HG03135 (cell line): Measurements from ENCODE around the gene ARHGAP22.

Experiments
- ATAC-seq: cut with Tn5 transposase; IDR thresholded peaks from one replicate; pipeline ENCODE4 v1.9.1; 2021; ENCODE audit warnings: mild to moderate bottlenecking, moderate library complexity; ENCODE audit not compliant: unreplicated experiment

Gene ARHGAP22

GRCh38 chr10:48485711-48486110 is 119.2 kb downstream of the ARHGAP22 start:
- no peak for ATAC-seq

DNA sequence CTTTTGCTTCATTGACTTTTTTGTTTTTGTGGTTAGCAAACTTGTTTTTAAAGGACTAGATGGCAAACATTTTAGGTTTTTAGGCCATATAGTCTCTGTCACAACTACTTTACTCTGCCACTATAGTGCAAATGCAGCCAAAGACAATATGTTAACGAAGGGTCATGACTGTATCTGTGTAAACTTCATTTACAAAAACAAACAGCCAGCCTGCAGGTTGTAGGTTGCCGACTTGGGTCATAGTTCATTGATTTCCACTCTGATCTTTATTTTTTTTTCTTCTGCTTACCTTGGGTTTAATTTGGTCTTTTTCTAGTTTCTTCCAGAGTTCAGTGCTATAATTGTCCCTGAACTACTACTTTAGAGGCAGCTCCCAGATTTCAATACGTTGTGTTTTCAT is 120.0 kb downstream of the ARHGAP22 start:
- no peak for ATAC-seq

GRCh38 chr10:48482207-48482606 is 122.7 kb downstream of the ARHGAP22 start:
- no peak for ATAC-seq

GRCh38 chr10:48481385-48481784 is 123.5 kb downstream of the ARHGAP22 start:
- ATAC-seq = no peak

GRCh38 chr10:48480397-48481374 is 124.2 kb downstream of the ARHGAP22 start:
- ATAC-seq = no peak

GRCh38 chr10:48478980-48479811 is 125.7 kb downstream of the ARHGAP22 start:
- ATAC-seq = no peak

GRCh38 chr10:48478469-48478868 is 126.4 kb downstream of the ARHGAP22 start:
- no peak for ATAC-seq

DNA sequence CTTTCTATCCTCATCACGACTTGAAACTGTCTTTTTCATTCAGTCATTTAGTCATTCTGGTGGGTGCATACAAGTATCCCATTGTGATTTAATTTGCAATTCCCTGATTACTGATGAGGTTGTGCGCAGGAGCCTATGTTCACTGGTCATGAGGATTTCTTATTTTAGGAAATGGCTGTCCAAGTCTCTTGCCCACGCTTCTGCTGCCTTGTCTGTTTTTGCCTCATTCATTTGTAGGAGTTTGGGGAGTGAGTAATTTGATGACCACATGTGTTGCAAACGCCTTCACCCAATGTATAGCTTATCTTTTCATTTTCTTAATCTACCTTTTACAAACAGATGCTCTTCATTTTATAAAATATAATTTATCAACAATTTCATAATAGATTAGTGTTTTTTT is 127.3 kb downstream of the ARHGAP22 start:
- no peak for ATAC-seq

GRCh38 chr10:48477141-48477540 is 127.7 kb downstream of the ARHGAP22 start:
- ATAC-seq = no peak

DNA sequence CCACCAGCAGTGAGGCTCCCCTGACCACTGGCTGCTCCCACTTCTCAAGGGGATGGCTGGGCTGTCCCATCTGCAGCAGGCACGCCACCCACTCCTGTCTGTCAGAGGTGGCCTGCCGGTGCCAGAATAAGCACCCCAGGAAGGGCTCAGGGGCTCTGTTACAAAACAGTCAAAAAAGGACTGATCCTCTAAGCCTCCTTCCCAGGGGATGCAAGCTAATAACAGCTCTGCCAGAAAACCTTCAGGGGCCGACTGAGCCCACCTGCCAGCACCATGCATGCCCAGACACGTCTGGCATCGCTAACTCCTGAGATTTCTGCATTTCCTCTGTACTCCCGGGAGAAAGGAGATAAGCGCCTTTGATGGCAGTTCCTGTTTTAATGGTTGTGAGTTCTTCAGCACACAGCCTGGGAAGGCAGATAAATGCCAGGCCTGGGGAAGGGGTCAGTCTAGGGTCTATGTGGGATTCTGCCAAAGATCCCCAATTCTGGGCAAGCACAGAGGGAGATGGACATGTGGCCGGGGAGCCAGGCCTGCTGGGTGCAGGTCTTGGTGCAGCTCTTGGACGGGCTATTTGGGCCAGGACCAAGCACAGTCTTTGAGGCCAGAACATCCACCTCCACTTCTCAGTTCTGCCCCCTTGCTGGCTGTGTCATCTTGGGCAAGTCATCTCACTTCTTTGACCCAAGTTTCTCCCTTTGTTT is 128.4 kb downstream of the ARHGAP22 start:
- no peak for ATAC-seq

DNA sequence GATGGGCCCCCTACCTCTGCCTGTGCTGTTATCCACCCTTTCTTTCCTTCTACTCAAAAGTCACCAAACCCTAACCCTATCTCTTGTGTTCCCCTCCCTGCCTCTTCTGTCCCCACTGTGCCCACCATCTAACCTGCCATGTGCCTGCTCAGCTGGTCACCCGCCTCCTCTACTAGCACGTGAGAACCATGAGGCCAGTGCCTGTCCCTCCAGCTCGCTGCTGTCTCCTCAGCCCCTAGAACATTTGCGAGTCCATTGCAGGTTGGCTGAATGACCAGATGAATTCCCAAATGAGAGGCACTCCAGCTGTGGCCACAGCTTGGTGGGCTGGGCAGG is 129.0 kb downstream of the ARHGAP22 start:
- ATAC-seq = no peak

GRCh38 chr10:48474765-48475365 is 130.0 kb downstream of the ARHGAP22 start:
- ATAC-seq = no peak

DNA sequence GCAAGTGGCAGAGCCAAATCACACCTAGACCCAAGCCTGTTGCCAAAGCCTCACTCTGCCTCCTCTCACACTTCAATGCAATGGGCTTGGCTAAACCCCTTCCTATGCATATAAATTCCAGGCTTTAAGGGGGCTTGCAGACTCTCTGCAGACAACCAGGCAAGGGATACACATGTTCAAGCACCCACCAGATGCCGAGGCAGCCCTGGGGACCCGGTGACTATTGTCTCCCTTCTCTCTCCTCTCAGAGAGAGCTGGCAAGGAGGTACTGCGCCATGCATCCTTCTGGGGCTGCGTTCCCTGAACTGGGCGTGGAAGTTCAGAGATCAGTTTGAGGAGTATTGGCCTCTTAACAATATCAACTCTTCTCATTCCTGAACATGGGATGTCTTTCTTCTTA is 131.2 kb downstream of the ARHGAP22 start:
- ATAC-seq = no peak

- ATAC-seq = no peak
Observed at GRCh38 chr10:48472501-48473069, 132.3 kb downstream of the ARHGAP22 start.

DNA sequence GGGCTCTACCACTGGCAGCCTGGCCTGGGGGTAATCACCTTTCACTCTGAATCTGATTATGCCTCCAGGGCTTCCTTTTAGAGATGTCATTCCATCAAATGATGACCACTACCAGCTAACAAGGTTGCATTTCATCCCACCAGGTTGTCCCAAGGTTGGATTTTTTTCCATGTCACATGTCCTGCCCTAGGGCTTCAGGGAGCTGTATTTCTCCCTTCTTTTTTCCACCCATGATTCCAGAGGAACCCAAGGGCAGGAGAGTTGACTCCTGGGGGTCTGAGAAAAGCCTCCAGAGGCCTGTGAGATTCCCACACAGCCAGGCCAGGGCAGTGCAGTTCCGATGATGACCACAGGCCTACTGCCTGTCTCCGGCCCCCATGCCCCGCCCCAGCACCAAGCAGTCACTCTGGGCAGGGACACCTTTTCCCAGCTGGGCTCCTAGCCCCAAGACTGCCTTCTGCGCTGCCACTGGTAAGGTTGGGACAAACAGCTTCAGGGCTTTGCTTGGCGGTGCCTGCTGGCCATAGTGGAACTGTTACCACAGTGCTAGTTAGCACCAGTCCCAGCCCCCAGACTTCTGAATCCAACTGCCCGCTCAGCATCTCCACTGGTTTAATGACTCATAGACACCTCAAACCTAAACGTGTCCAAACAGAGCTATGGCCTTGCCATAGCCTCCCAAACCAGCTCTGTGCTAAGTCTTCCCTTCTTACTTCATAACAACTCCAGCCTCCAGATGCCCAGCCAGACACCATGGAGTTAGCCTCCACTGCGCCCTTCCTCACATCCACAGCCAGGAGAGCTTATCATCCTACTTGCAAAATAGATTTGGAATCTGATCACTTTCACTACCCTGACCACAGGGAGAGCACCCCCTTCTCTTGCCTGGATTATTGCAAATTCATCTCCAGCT is 133.7 kb downstream of the ARHGAP22 start:
- ATAC-seq = no peak

DNA sequence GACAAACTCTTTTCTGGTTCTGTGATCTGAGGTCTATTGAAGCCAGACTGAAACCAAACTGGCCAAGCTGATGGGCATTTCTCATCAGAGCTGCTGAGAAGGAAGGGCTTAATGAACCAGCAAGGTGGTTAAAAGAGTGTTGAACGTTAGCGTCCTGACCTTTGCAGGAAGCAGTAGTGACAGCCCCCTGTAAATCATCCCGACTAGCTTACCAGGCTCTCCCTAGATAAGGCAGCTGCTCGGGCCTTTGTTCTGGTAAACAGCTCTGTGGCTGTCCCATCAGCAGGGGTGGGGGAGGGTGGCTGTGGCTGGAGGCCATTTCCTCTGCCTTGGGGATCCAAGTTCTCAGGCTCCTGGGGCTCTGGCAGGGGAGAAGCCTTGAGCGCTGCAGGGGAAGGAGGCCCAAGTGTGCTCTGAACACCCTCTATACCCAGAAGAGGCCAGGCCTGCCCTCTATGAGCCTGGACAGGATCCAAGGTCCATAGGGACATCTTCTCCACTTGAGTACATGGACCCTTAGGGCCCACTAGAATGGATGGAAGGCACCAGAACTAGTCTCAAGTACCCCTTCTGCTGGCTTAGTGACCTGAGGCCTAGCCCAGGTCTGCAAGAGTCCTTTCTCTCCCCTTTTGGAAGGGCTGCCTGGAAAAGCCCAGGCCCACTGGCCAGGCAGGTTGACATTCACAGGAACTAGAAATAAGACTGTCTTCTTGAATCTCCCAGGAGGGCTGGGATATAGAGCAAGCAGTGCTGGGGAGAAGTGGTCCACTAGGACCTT is 134.6 kb downstream of the ARHGAP22 start:
- ATAC-seq = no peak

DNA sequence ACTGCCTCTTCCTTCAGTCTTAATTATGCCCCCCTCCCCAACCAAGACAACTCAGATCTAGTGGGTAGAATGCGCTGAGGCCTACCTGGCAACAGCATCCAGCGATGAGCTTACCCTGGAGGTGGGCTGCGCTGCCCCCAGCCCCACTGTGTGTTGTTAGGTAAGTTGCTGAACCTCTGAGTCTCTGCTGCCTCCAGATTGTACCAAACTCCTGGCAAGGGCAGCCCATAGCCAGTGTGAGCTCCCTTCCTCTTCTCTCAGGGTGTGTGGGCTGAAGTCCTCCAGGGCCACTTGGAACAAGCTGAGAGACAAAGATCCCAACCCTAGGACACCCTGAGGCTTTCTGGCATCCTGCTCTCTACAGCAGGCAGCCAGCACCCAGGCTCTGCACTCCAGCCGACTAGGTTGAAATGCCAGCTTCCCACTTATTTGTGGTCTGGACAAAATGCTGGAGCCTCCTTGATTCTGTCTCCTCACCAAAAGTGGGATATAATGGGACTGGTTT is 135.3 kb downstream of the ARHGAP22 start:
- ATAC-seq = no peak

- no peak for ATAC-seq
Observed at GRCh38 chr10:48468866-48469511, 135.9 kb downstream of the ARHGAP22 start.
